ENCODE measurements around the gene GPC5. TPM values are rescaled to one million over a fixed set of nuclear protein-coding genes. Genes with fewer than 3 reads are reported as not detected.

GPC5 gene
- total RNA-seq, 1 experiment from 2014 or later = not detected

GRCh38 chr13:91362908-91363307 is 35.5 kb upstream of the GPC5 start:
- Mint-ChIP-seq H3K9me3 (ENCODE audit: low read depth, unreplicated experiment) (no peaks in the 10 kb centered on the region), H3K4me3 (ENCODE audit: low read depth, unreplicated experiment) (no peak overlapping the region), H3K4me1 (ENCODE audit: low read depth, unreplicated experiment) (no peaks in the 10 kb centered on the region), H3K36me3 (ENCODE audit: insufficient read depth, unreplicated experiment) (peaks cover 5% of the 10 kb centered on the region), H3K27ac (ENCODE audit: unreplicated experiment) (no peak overlapping the region), H3K27me3 (ENCODE audit: unreplicated experiment) (no peaks in the 10 kb centered on the region)
- no TSS peak for BruUV-seq (replicated peaks)
- CTCF ChIA-PET = no interaction called here
- DNase-seq = no peak
- intact Hi-C loops (cut with micrococcal nuclease; ENCODE audit: unreplicated experiment) = no loop called here
- TF ChIP-seq, protein P1, sequence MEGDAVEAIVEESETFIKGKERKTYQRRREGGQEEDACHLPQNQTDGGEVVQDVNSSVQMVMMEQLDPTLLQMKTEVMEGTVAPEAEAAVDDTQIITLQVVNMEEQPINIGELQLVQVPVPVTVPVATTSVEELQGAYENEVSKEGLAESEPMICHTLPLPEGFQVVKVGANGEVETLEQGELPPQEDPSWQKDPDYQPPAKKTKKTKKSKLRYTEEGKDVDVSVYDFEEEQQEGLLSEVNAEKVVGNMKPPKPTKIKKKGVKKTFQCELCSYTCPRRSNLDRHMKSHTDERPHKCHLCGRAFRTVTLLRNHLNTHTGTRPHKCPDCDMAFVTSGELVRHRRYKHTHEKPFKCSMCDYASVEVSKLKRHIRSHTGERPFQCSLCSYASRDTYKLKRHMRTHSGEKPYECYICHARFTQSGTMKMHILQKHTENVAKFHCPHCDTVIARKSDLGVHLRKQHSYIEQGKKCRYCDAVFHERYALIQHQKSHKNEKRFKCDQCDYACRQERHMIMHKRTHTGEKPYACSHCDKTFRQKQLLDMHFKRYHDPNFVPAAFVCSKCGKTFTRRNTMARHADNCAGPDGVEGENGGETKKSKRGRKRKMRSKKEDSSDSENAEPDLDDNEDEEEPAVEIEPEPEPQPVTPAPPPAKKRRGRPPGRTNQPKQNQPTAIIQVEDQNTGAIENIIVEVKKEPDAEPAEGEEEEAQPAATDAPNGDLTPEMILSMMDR (IDR thresholded peaks at IDR 0.05; ENCODE audit: unreplicated experiment) = no peak

DNA sequence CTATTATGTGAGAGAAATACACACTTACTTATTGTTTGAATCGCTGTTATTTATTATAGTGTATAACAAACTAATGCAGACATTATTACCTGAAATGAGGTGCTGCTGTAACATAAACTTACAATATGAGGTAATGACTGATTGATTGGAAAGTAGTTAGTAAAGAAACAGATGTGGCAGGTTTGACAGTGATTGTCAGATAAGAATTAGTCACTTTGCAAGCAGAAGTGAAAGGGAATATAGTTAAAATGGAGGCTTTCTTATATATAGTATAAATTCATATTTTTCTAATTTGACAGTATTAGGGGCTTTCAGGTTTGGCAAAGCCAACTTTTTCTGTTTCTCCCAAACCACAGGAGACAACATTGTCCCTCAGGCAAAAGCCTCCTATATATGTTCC is 30.3 kb upstream of the GPC5 start:
- no peaks in the 10 kb centered on the region for H3K36me3 Mint-ChIP-seq (ENCODE audit: insufficient read depth, unreplicated experiment)
- no peak for DNase-seq
- CTCF ChIA-PET = no interaction called here
- BruUV-seq (replicated peaks) = no TSS peak
- H3K4me3 Mint-ChIP-seq (ENCODE audit: low read depth, unreplicated experiment) = no peak overlapping the region
- H3K27ac Mint-ChIP-seq (ENCODE audit: unreplicated experiment) = no peak overlapping the region
- TF ChIP-seq, protein P1 (IDR thresholded peaks at IDR 0.05; ENCODE audit: unreplicated experiment) = no peak
- intact Hi-C loops (cut with micrococcal nuclease; ENCODE audit: unreplicated experiment) = no loop called here
- no peaks in the 10 kb centered on the region for H3K4me1 Mint-ChIP-seq (ENCODE audit: low read depth, unreplicated experiment)
- H3K27me3 Mint-ChIP-seq (ENCODE audit: unreplicated experiment) = no peaks in the 10 kb centered on the region
- H3K9me3 Mint-ChIP-seq (ENCODE audit: low read depth, unreplicated experiment) = no peaks in the 10 kb centered on the region

GRCh38 chr13:91368676-91369440 is 29.6 kb upstream of the GPC5 start:
- intact Hi-C loops (cut with micrococcal nuclease; ENCODE audit: unreplicated experiment) = no loop called here
- Mint-ChIP-seq H3K4me3 (ENCODE audit: low read depth, unreplicated experiment) (no peak overlapping the region), H3K27me3 (ENCODE audit: unreplicated experiment) (no peaks in the 10 kb centered on the region), H3K4me1 (ENCODE audit: low read depth, unreplicated experiment) (no peaks in the 10 kb centered on the region), H3K36me3 (ENCODE audit: insufficient read depth, unreplicated experiment) (no peaks in the 10 kb centered on the region), H3K9me3 (ENCODE audit: low read depth, unreplicated experiment) (no peaks in the 10 kb centered on the region), H3K27ac (ENCODE audit: unreplicated experiment) (no peak overlapping the region)
- no TSS peak for BruUV-seq (replicated peaks)
- TF ChIP-seq, protein P1 (IDR thresholded peaks at IDR 0.05; ENCODE audit: unreplicated experiment) = no peak
- DNase-seq = no peak
- CTCF ChIA-PET = no interaction called here

DNA sequence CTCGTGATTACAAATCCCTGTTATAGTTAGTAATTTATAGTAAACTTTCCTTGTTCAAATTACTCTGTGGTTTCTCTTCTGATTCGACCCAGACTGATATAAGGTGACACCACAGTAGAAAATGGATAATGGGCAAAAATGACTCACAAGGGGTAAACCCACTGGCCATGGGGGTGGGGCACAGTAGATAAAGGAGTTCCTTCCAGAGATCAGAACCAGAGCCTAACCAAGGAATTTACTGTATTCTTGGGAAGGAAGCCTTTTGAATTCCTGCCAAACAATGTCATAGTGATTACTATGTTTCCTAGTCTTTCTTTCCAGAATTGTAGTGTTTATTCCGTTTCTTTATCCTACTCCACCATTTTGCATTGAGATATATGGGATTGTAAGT is 29.0 kb upstream of the GPC5 start:
- no peak overlapping the region for H3K27ac Mint-ChIP-seq (ENCODE audit: unreplicated experiment)

More for the DNA sequence above, 29.0 kb upstream of the GPC5 start:
- Mint-ChIP-seq H3K9me3 (ENCODE audit: low read depth, unreplicated experiment) (no peaks in the 10 kb centered on the region), H3K4me1 (ENCODE audit: low read depth, unreplicated experiment) (no peaks in the 10 kb centered on the region), H3K27me3 (ENCODE audit: unreplicated experiment) (no peaks in the 10 kb centered on the region), H3K36me3 (ENCODE audit: insufficient read depth, unreplicated experiment) (no peaks in the 10 kb centered on the region), H3K4me3 (ENCODE audit: low read depth, unreplicated experiment) (no peak overlapping the region)
- TF ChIP-seq, protein P1 (IDR thresholded peaks at IDR 0.05; ENCODE audit: unreplicated experiment) = no peak
- CTCF ChIA-PET = no interaction called here
- DNase-seq = no peak
- no TSS peak for BruUV-seq (replicated peaks)
- intact Hi-C loops (cut with micrococcal nuclease; ENCODE audit: unreplicated experiment) = no loop called here
